OCI-LY3 (cell line): ENCODE results near the gene SPIRE1.

ENCODE experiments used
- H2AFZ ChIP-seq: fragments of 200-600, 300-600 bp; shearing (Covaris generic); 2 replicates; pipeline ENCODE4 v1.6.0; 2014; ENCODE audit warnings: antibody characterized with exemption, low read depth, low read length
- H3K27ac ChIP-seq: fragments of 200-600, 300-600 bp; sonication (generic); 2 replicates; pipeline ENCODE4 v1.5.1; 2014; ENCODE audit warnings: mild to moderate bottlenecking, low read length, moderate library complexity, mixed read lengths
- H3K27me3 ChIP-seq: fragments of 200-600, 300-600 bp; sonication (generic); 2 replicates; pipeline ENCODE4 v1.6.1; 2014; ENCODE audit warnings: low read depth, low read length, mixed read lengths
- H3K36me3 ChIP-seq: fragments of 200-600, 300-600 bp; sonication (generic); replicated peaks from 2 replicates; pipeline ENCODE3; 2014; ENCODE audit warnings: low read depth, low read length, mixed read lengths
- H3K4me1 ChIP-seq: fragments of 300-600, 200-600 bp; sonication (generic); 2 replicates; pipeline ENCODE4 v1.6.1; 2014; ENCODE audit warnings: low read length, mixed read lengths
- H3K4me2 ChIP-seq: fragments of 200-600, 300-600 bp; sonication (generic); 2 replicates; pipeline ENCODE4 v1.6.1; 2014; ENCODE audit warnings: low read length, mixed read lengths
- H3K4me3 ChIP-seq: fragments of 300-600, 200-600 bp; sonication (generic); 2 replicates; pipeline ENCODE4 v1.5.1; 2014; ENCODE audit warnings: antibody characterized with exemption, mild to moderate bottlenecking, low read length, moderate library complexity
- H3K79me2 ChIP-seq: fragments of 300-600, 200-600 bp; shearing (Covaris generic); 2 replicates; pipeline ENCODE4 v1.6.1; 2014; ENCODE audit warnings: mild to moderate bottlenecking, low read length, mixed read lengths
- H3K9ac ChIP-seq: fragments of 300-600, 200-600 bp; shearing (Covaris generic); 2 replicates; pipeline ENCODE4 v1.6.0; 2014; ENCODE audit warnings: mild to moderate bottlenecking, low read length, moderate library complexity
- H3K9me3 ChIP-seq: fragments of 200-600, 300-600 bp; shearing (Covaris generic); 2 replicates; pipeline ENCODE4 v1.6.1; 2014; ENCODE audit warnings: low read length, mixed read lengths; ENCODE audit not compliant: insufficient read depth
- H4K20me1 ChIP-seq: fragments of 200-600, 300-600 bp; sonication (generic); 2 replicates; pipeline ENCODE4 v1.6.1; 2016; ENCODE audit warnings: low read length, mixed read lengths; ENCODE audit not compliant: insufficient read depth
- CTCF ChIP-seq: fragments of 200-600, 300-600 bp; sonication (generic); IDR thresholded peaks from 2 replicates; pipeline ENCODE4 v1.5.1; 2014; ENCODE audit warnings: antibody characterized with exemption, low read length, low read depth
- EZH2phosphoT487 ChIP-seq: fragments of 200-600 bp; shearing (Covaris generic); IDR thresholded peaks from 2 replicates; pipeline ENCODE4 v1.6.1; 2018; ENCODE audit warnings: antibody characterized with exemption, mixed run types, low read depth

Gene SPIRE1

DNA sequence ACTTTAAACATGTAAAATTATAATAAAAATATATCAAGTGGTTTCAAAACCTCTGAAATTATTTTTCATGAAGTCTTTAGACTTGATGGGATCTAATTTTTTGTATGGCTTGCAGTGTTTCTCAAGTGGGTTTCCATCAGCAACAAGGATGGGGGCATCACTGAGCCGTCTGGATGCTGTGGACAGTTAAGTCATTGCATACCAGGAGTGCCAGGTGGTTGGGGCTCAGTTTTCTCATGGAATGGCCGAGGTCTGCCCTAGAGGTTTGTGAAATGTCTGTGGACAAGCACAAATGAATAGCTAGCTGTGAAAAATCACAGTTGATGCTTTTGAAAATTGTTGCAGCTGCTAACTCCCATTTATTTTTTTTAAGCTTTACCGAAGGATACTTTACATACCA, 248.4 kb downstream of the SPIRE1 start:
- H3K4me3 ChIP-seq, result no peak overlapping the region
- H3K27ac ChIP-seq, result no peak overlapping the region
- no peaks in the 10 kb centered on the region for H3K9me3 ChIP-seq
- peaks cover 13% of the 10 kb centered on the region; the same call in 1 of the 2 replicates for H3K4me1 ChIP-seq
- H3K4me2 ChIP-seq, result 0 out of 2 replicates have a peak overlapping the region, but pooled peaks have one; percentile 6
- peaks cover 25% of the 10 kb centered on the region for H3K27me3 ChIP-seq
- peaks cover 8% of the 10 kb centered on the region for H3K36me3 ChIP-seq
- H3K79me2 ChIP-seq, result peaks cover 41% of the 10 kb centered on the region
- no peak overlapping the region for H3K9ac ChIP-seq
- TF ChIP-seq EZH2phosphoT487 (no peak), CTCF (no peak)
- 0 out of 2 replicates have a peak, but pooled peaks cover 3% of the 10 kb centered on the region for H4K20me1 ChIP-seq
- H2AFZ ChIP-seq, result no peak overlapping the region

- Histone ChIP-seq H3K4me3 (peak overlapping the region; percentile 81), H4K20me1 (0 out of 2 replicates have a peak, but pooled peaks cover 3% of the 10 kb centered on the region), H3K4me1 (peaks cover 22% of the 10 kb centered on the region), H3K9ac (peak overlapping the region; percentile 70), H3K27me3 (peaks cover 36% of the 10 kb centered on the region), H3K9me3 (no peaks in the 10 kb centered on the region), H2AFZ (peak overlapping the region; percentile 9; the same call in 1 of the 2 replicates), H3K27ac (no peak overlapping the region; the same call in 1 of the 2 replicates), H3K4me2 (peak overlapping the region; percentile 73), H3K36me3 (peaks cover 8% of the 10 kb centered on the region), H3K79me2 (peaks cover 36% of the 10 kb centered on the region)
- no peak for TF ChIP-seq EZH2phosphoT487
- TF ChIP-seq CTCF, result no peak
Observed at GRCh38 chr18:12408247-12408869, 249.5 kb downstream of the SPIRE1 start.

- H3K9ac ChIP-seq, result no peak overlapping the region
- H3K4me2 ChIP-seq, result peak overlapping the region; percentile 73
- H2AFZ ChIP-seq, result no peak overlapping the region
- no peaks in the 10 kb centered on the region for H3K9me3 ChIP-seq
- no peak for TF ChIP-seq EZH2phosphoT487
- TF ChIP-seq CTCF, result no peak
- peaks cover 22% of the 10 kb centered on the region for H3K4me1 ChIP-seq
- H3K79me2 ChIP-seq, result peaks cover 34% of the 10 kb centered on the region
- no peak overlapping the region for H3K27ac ChIP-seq
- H3K27me3 ChIP-seq, result peaks cover 37% of the 10 kb centered on the region
- H4K20me1 ChIP-seq, result 0 out of 2 replicates have a peak, but pooled peaks cover 3% of the 10 kb centered on the region
- peaks cover 8% of the 10 kb centered on the region for H3K36me3 ChIP-seq
- H3K4me3 ChIP-seq, result 0 out of 2 replicates have a peak overlapping the region, but pooled peaks have one; percentile 81
Observed at GRCh38 chr18:12406371-12407111, 251.4 kb downstream of the SPIRE1 start.

- Histone ChIP-seq H2AFZ (no peak overlapping the region), H3K27me3 (peaks cover 37% of the 10 kb centered on the region), H3K4me1 (peaks cover 22% of the 10 kb centered on the region), H3K4me3 (no peak overlapping the region), H3K4me2 (no peak overlapping the region), H3K9me3 (no peaks in the 10 kb centered on the region), H4K20me1 (0 out of 2 replicates have a peak, but pooled peaks cover under 1% of the 10 kb centered on the region), H3K36me3 (peaks cover 5% of the 10 kb centered on the region), H3K9ac (no peak overlapping the region), H3K79me2 (peaks cover 22% of the 10 kb centered on the region), H3K27ac (no peak overlapping the region)
- no peak for TF ChIP-seq CTCF
- no peak for TF ChIP-seq EZH2phosphoT487
Observed at GRCh38 chr18:12405066-12405465, 252.8 kb downstream of the SPIRE1 start.
